Endothelial cell (in vitro differentiated cells): ENCODE measurements around the gene CTSO. TPM values are rescaled to one million over a fixed set of nuclear protein-coding genes. Genes with fewer than 3 reads are reported as not detected.
"Not testable (repeated sequence)": the region's sequence is repeated elsewhere in the genome, so short reads cannot be mapped to it uniquely, and the experiment has no call there.

ENCODE experiments used
- DNase-seq: peaks from one replicate; pipeline ENCODE4 v3.0.0; 2021; ENCODE audit warnings: low spot score
- H3K27ac Mint-ChIP-seq: one replicate; pipeline ENCODE4 v1.8.0; 2021; ENCODE audit warnings: mixed read lengths, inconsistent platforms; ENCODE audit not compliant: unreplicated experiment
- H3K27me3 Mint-ChIP-seq: one replicate; pipeline ENCODE4 v1.8.0; 2021; ENCODE audit warnings: mild to moderate bottlenecking, moderate library complexity, mixed read lengths, inconsistent platforms; ENCODE audit not compliant: unreplicated experiment
- H3K36me3 Mint-ChIP-seq: one replicate; pipeline ENCODE4 v1.8.0; 2021; ENCODE audit warnings: mild to moderate bottlenecking, low read depth, mixed read lengths, inconsistent platforms; ENCODE audit not compliant: unreplicated experiment
- H3K4me1 Mint-ChIP-seq: one replicate; pipeline ENCODE4 v1.8.0; 2021; ENCODE audit warnings: mild to moderate bottlenecking, mixed read lengths, inconsistent platforms; ENCODE audit not compliant: unreplicated experiment
- H3K4me3 Mint-ChIP-seq: one replicate; pipeline ENCODE4 v1.8.0; 2021; ENCODE audit warnings: mild to moderate bottlenecking, mixed read lengths, inconsistent platforms; ENCODE audit not compliant: unreplicated experiment
- H3K9me3 Mint-ChIP-seq: one replicate; pipeline ENCODE4 v1.8.0; 2021; ENCODE audit warnings: mixed read lengths, inconsistent platforms; ENCODE audit not compliant: unreplicated experiment
- total RNA-seq: library from RNA; stranded (reverse); fragmentation: NEBNext Ultra II Directional; extraction: Animal tissue kit (Norgen Biotek cat#: 25700); gene quantifications from one replicate; pipeline ENCODE4 v1.2.1, GENCODE V29; 2021; ENCODE audit not compliant: unreplicated experiment
- TF ChIP-seq, protein P1 (sequence below): fragments of 200-600 bp; sonication (generic); IDR thresholded peaks from one replicate; pipeline ENCODE4 v1.5.0; 2021; ENCODE audit warnings: antibody characterized with exemption; ENCODE audit not compliant: unreplicated experiment

CTSO gene
- total RNA-seq, 1 donor from 2014 or later, result 3.5 TPM

- Mint-ChIP-seq H3K27me3 (no peaks in the 10 kb centered on the region), H3K27ac (no peak overlapping the region), H3K36me3 (no peaks in the 10 kb centered on the region), H3K4me1 (no peaks in the 10 kb centered on the region), H3K4me3 (no peak overlapping the region), H3K9me3 (no peaks in the 10 kb centered on the region)
- no peak for DNase-seq
- TF ChIP-seq, protein P1, sequence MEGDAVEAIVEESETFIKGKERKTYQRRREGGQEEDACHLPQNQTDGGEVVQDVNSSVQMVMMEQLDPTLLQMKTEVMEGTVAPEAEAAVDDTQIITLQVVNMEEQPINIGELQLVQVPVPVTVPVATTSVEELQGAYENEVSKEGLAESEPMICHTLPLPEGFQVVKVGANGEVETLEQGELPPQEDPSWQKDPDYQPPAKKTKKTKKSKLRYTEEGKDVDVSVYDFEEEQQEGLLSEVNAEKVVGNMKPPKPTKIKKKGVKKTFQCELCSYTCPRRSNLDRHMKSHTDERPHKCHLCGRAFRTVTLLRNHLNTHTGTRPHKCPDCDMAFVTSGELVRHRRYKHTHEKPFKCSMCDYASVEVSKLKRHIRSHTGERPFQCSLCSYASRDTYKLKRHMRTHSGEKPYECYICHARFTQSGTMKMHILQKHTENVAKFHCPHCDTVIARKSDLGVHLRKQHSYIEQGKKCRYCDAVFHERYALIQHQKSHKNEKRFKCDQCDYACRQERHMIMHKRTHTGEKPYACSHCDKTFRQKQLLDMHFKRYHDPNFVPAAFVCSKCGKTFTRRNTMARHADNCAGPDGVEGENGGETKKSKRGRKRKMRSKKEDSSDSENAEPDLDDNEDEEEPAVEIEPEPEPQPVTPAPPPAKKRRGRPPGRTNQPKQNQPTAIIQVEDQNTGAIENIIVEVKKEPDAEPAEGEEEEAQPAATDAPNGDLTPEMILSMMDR, result no peak
Observed at GRCh38 chr4:155904331-155904730, 49.3 kb downstream of the CTSO start.

DNA sequence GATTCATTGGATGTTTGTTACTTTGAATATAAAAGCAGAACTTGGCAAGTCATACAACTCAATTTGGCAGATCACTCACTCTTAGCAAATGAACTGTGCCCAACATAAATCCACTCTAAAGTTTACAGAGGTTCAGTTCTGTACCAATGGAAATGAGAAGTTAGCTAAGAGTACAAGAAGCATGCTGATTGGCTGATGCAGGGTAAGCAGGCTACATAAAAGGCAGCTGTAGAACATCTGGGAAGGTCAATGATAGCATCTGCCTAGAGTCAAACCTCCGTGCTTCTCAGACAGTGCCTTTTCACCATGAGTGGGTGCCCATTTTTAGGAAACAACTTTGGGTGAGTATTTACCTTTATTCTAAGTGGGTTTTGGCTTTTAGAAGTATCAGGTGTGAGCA, 50.2 kb downstream of the CTSO start, which contains the start of gene TDO2:
TDO2 (plus strand) TSS at position 244 of the 400 bp plus-strand sequence; CDS start at position 307, 63 bp downstream.
- Mint-ChIP-seq H3K27ac (no peak within 1 kb of the TSS), H3K9me3 (no peaks in the 10 kb centered on the region), H3K36me3 (no peaks in the 10 kb centered on the region), H3K4me1 (no peaks in the 10 kb centered on the region), H3K27me3 (no peaks in the 10 kb centered on the region), H3K4me3 (no peak within 1 kb of the TSS)
- TF ChIP-seq, protein P1, result no peak
- DNase-seq, result no peak

GRCh38 chr4:155901013-155901412, 52.7 kb downstream of the CTSO start:
- no peaks in the 10 kb centered on the region for H3K27me3 Mint-ChIP-seq
- TF ChIP-seq, protein P1, result no peak
- no peak for DNase-seq
- H3K27ac Mint-ChIP-seq, result no peak overlapping the region
- no peaks in the 10 kb centered on the region for H3K4me1 Mint-ChIP-seq
- no peaks in the 10 kb centered on the region for H3K36me3 Mint-ChIP-seq
- no peaks in the 10 kb centered on the region for H3K9me3 Mint-ChIP-seq
- no peak overlapping the region for H3K4me3 Mint-ChIP-seq

- DNase-seq, result no peak
- Mint-ChIP-seq H3K4me1 (no peaks in the 10 kb centered on the region), H3K9me3 (no peaks in the 10 kb centered on the region), H3K4me3 (no peak overlapping the region), H3K27ac (no peak overlapping the region), H3K36me3 (no peaks in the 10 kb centered on the region), H3K27me3 (no peaks in the 10 kb centered on the region)
- TF ChIP-seq, protein P1, result no peak
Observed at GRCh38 chr4:155900381-155900780, 53.3 kb downstream of the CTSO start.

DNA sequence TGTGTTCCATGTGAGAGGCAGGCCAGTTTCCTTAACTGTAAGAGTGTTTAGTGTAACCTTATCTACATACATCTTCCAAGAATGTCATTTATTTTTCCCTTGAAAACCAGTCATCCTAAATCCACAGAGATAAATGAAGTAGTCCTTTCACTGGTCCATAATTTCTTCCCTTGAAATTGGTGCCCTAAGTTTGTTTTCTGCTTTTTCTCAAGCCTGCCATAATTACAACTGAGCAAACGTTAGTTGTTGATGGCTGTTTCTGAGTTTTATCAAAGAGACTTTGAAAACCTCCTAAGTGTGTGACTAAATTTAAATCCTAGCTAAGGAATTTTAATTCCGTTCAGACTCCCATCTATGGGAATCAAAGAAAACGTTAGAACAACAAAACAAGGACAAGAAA, 53.8 kb downstream of the CTSO start:
- Mint-ChIP-seq H3K4me3 (no peak overlapping the region), H3K36me3 (no peaks in the 10 kb centered on the region), H3K27ac (no peak overlapping the region), H3K27me3 (no peaks in the 10 kb centered on the region), H3K9me3 (no peaks in the 10 kb centered on the region), H3K4me1 (no peaks in the 10 kb centered on the region)
- TF ChIP-seq, protein P1, result no peak
- no peak for DNase-seq

- H3K36me3 Mint-ChIP-seq, H3K4me1 Mint-ChIP-seq, H3K9me3 Mint-ChIP-seq, H3K27me3 Mint-ChIP-seq, DNase-seq, H3K4me3 Mint-ChIP-seq, H3K27ac Mint-ChIP-seq: not testable (repeated sequence)
Observed at GRCh38 chr4:155898371-155898770, 55.3 kb downstream of the CTSO start.
